Measurements from ENCODE around the gene MYBPC1. TPM values are rescaled to one million over a fixed set of nuclear protein-coding genes. Genes with fewer than 3 reads are reported as not detected.

MYBPC1 gene
- polyA plus RNA-seq, 1 of the 3 experiments (the other 2 are of a cell fraction), result not detected

- TF ChIP-seq CHD2 (IDR thresholded peaks at IDR 0.05; ENCODE audit: low read length, partially characterized antibody), result no peak
- TF ChIP-seq PBX3 (IDR thresholded peaks at IDR 0.05), result no peak
- TF ChIP-seq ZBTB33 (IDR thresholded peaks at IDR 0.05; ENCODE audit: borderline replicate concordance, low read depth), result no peak
- TF ChIP-seq, protein P1, sequence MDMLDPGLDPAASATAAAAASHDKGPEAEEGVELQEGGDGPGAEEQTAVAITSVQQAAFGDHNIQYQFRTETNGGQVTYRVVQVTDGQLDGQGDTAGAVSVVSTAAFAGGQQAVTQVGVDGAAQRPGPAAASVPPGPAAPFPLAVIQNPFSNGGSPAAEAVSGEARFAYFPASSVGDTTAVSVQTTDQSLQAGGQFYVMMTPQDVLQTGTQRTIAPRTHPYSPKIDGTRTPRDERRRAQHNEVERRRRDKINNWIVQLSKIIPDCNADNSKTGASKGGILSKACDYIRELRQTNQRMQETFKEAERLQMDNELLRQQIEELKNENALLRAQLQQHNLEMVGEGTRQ (IDR thresholded peaks at IDR 0.05; ENCODE audit: borderline replicate concordance, low read depth, low read length), result no peak
- no peak for TF ChIP-seq EZH2phosphoT487 (IDR thresholded peaks at IDR 0.05; ENCODE audit: borderline replicate concordance, low read depth)
- TF ChIP-seq, protein P2, sequence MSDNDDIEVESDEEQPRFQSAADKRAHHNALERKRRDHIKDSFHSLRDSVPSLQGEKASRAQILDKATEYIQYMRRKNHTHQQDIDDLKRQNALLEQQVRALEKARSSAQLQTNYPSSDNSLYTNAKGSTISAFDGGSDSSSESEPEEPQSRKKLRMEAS (IDR thresholded peaks at IDR 0.05; ENCODE audit: low read depth), result no peak
- no peak for TF ChIP-seq POLR2AphosphoS5 (IDR thresholded peaks at IDR 0.05; ENCODE audit: low read depth, low read length)
Measured at GRCh38 chr12:101619858-101620761, 25.3 kb downstream of the MYBPC1 start (continued).

DNA sequence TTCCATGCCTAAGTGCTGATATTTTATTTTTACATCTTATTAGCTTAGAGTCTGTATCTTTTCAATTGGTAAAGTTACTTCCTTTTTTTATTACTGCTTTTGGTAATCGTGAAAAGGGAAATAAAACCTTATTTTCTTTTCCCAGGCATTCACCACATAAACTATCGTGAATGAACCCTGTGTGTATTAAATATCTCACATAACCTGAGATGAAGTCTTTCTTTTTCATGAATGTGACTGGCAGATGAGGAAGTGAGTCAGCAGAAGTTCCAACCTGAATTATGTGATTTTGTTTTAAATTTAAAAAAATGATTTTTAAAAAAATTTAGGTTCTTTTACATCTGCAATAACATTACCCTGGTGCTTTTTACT lies 26.0 kb downstream of the MYBPC1 start:
- CTCF ChIA-PET, result no interaction called here
- H4K20me1 ChIP-seq (ENCODE audit: insufficient read depth), result no peaks in the 10 kb centered on the region
- H3K4me3 ChIP-seq (ENCODE audit: low read depth in 2 of 2, low read length in 1 of 2), result no peak overlapping the region
- H3K9ac ChIP-seq, result no peak overlapping the region
- H3F3A ChIP-seq (replicated peaks; ENCODE audit: insufficient read depth), result no peaks in the 10 kb centered on the region
- 16% methylated on average over 2 of the region's 2 CpGs for WGBS (ENCODE audit: low lambda C conversion rate)
- TF ChIP-seq, protein P1 (IDR thresholded peaks at IDR 0.05; ENCODE audit: borderline replicate concordance, low read depth, low read length), result no peak
- TF ChIP-seq EZH2phosphoT487 (IDR thresholded peaks at IDR 0.05; ENCODE audit: borderline replicate concordance, low read depth) (no peak), YY1 (IDR thresholded peaks at IDR 0.05; ENCODE audit: low read depth) (no peak), SIN3A (IDR thresholded peaks at IDR 0.05; ENCODE audit: borderline replicate concordance, low read depth, low read length) (no peak)
- H3K4me2 ChIP-seq, result no peak overlapping the region
- H3K79me2 ChIP-seq (ENCODE audit: insufficient read depth), result no peaks in the 10 kb centered on the region
- no peak overlapping the region for H2AFZ ChIP-seq (ENCODE audit: low read depth)
- H3K27ac ChIP-seq (ENCODE audit: low read depth in 2 of 2, low read length in 1 of 2), result no peak overlapping the region
- no peaks in the 10 kb centered on the region for H3K4me1 ChIP-seq (ENCODE audit: control insufficient read depth in 1 of 2, insufficient read depth in 2 of 2, low read depth in 1 of 2, low read length in 1 of 2)
- no peaks in the 10 kb centered on the region for H3K9me3 ChIP-seq
- H3K9me2 ChIP-seq, result no peaks in the 10 kb centered on the region
- no peaks in the 10 kb centered on the region for H3K36me3 ChIP-seq (replicated peaks in 1 of 2; ENCODE audit: control insufficient read depth in 1 of 2, insufficient read depth in 2 of 2, low read length in 1 of 2)
- no peak for DNase-seq
- POLR2A ChIA-PET, result no interaction called here
- no peaks in the 10 kb centered on the region; the same call in 1 of the 2 replicates for H3K27me3 ChIP-seq (ENCODE audit: insufficient read depth)

Data from SK-N-SH (cell line).